ENCODE results near the gene XKR7. TPM values are rescaled to one million over a fixed set of nuclear protein-coding genes. Genes with fewer than 3 reads are reported as not detected.
"Not testable (repeated sequence)": the region's sequence is repeated elsewhere in the genome, so short reads cannot be mapped to it uniquely, and the experiment has no call there.

Gene XKR7
- total RNA-seq, 1 experiment from 2014 or later: not detected

DNA sequence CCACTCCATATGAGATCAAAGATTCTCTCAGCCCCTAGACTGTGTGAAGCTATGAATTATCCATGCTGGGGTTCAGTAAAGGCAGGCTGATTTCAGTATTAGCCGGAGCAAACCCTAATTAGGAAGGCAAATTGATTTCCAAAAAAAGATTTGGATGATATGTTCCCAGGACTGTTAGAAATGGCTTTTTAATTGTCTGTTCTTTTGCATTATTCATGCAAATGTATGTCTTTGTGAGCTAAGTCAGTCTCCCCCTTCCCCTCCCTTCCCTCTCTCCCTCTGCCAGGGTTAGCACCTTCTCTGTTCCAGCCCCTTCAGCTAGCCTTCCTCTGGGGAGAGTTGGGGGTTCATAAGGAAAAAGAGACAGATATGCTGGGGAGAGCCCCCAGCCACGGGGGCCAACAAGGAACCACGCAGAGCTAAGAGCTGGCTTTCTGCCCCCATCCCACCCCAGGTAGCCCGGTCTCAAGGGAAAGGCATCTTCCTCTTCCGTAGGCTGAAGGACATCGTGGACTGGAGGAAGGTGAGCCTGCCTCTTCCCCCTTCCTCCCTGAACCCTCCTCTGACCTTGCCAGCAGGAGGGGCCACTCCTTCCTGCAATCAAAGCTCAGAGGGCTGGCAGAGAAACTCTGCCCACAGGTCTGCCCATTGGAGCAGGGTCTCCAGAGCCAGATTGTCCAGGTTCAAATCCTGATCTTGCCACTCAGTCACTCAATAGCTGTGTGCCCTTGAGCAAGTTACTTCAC, 48.4 kb upstream of the XKR7 start:
- no peak for TF ChIP-seq CTCF (conservative IDR thresholded peaks at IDR 0.05; ENCODE audit: low read depth, low read length)
- TF ChIP-seq EZH2phosphoT487 (IDR thresholded peaks at IDR 0.05; ENCODE audit: borderline replicate concordance, low read length): no peak
- no peak for TF ChIP-seq EZH2 (IDR thresholded peaks at IDR 0.05; ENCODE audit: low read length, unreplicated experiment)
- POLR2A ChIA-PET (ENCODE audit: unreplicated experiment): no interaction called here
- H4K20me1 ChIP-seq (ENCODE audit: low read length): no peaks in the 10 kb centered on the region
- no peaks in the 10 kb centered on the region for H3K9me3 ChIP-seq (ENCODE audit: low read length)
- H3K4me2 ChIP-seq (ENCODE audit: low read length): no peak overlapping the region
- peaks cover 20% of the 10 kb centered on the region for H3K27me3 ChIP-seq (ENCODE audit: low read length)
- no peak overlapping the region for H3K9ac ChIP-seq (ENCODE audit: low read length)
- H3K27ac ChIP-seq (ENCODE audit: low read length): no peak overlapping the region
- ATAC-seq (no peak), DNase-seq (no peak)
- no TSS peak for BruUV-seq (replicated peaks)
- intact Hi-C loops (cut with micrococcal nuclease): no loop called here
- H3K9me2 ChIP-seq (replicated peaks; ENCODE audit: low read length): no peaks in the 10 kb centered on the region
- no peaks in the 10 kb centered on the region for H3K36me3 ChIP-seq (ENCODE audit: low read depth, low read length)
- CTCF ChIA-PET: no interaction called here
- H3F3A ChIP-seq (ENCODE audit: low read length, unreplicated experiment): no peaks in the 10 kb centered on the region
- H3K4me1 ChIP-seq (ENCODE audit: insufficient read depth, low read length): no peaks in the 10 kb centered on the region
- H2AFZ ChIP-seq (ENCODE audit: low read length): no peak overlapping the region
- no peaks in the 10 kb centered on the region for H3K79me2 ChIP-seq (ENCODE audit: low read length)
- no peak overlapping the region for H3K4me3 ChIP-seq (ENCODE audit: low read length)

GRCh38 chr20:31920275-31920855, 47.6 kb upstream of the XKR7 start:
- H3K9ac ChIP-seq (ENCODE audit: low read length): no peak overlapping the region
- ChIA-PET POLR2A (ENCODE audit: unreplicated experiment) (no interaction called here), CTCF (interaction anchor here (0.6 kb wide), 1 partner anchor 32 kb away, joined by 3 read pairs; the partner anchor contains the start of gene PDRG1)

GRCh38 chr20:31921480-31921879, 46.5 kb upstream of the XKR7 start:
- H3K27ac ChIP-seq (ENCODE audit: low read length); H4K20me1 ChIP-seq (ENCODE audit: low read length); CTCF ChIA-PET; H3K9me2 ChIP-seq (replicated peaks; ENCODE audit: low read length); H3K79me2 ChIP-seq (ENCODE audit: low read length); H3F3A ChIP-seq (ENCODE audit: low read length, unreplicated experiment); intact Hi-C loops (cut with micrococcal nuclease); H3K4me3 ChIP-seq (ENCODE audit: low read length); H2AFZ ChIP-seq (ENCODE audit: low read length); POLR2A ChIA-PET (ENCODE audit: unreplicated experiment); H3K4me1 ChIP-seq (ENCODE audit: insufficient read depth, low read length); BruUV-seq (replicated peaks); ATAC-seq; H3K9me3 ChIP-seq (ENCODE audit: low read length); DNase-seq; H3K4me2 ChIP-seq (ENCODE audit: low read length); H3K36me3 ChIP-seq (ENCODE audit: low read depth, low read length); H3K9ac ChIP-seq (ENCODE audit: low read length): not testable (repeated sequence)
- H3K27me3 ChIP-seq (ENCODE audit: low read length): peaks cover 29% of the 10 kb centered on the region

More at GRCh38 chr20:31920275-31920855, 47.6 kb upstream of the XKR7 start:
- no peak overlapping the region for H3K4me3 ChIP-seq (ENCODE audit: low read length)
- H3K27ac ChIP-seq (ENCODE audit: low read length): no peak overlapping the region
- H3K4me1 ChIP-seq (ENCODE audit: insufficient read depth, low read length): no peaks in the 10 kb centered on the region
- no peaks in the 10 kb centered on the region for H4K20me1 ChIP-seq (ENCODE audit: low read length)
- H3K9me3 ChIP-seq (ENCODE audit: low read length): no peaks in the 10 kb centered on the region
- peaks cover 20% of the 10 kb centered on the region for H3K27me3 ChIP-seq (ENCODE audit: low read length)
- ATAC-seq: no peak
- H3F3A ChIP-seq (ENCODE audit: low read length, unreplicated experiment): no peaks in the 10 kb centered on the region
- no peak overlapping the region for H3K4me2 ChIP-seq (ENCODE audit: low read length)
- no peak for TF ChIP-seq CTCF (conservative IDR thresholded peaks at IDR 0.05; ENCODE audit: low read depth, low read length)
- TF ChIP-seq EZH2phosphoT487 (IDR thresholded peaks at IDR 0.05; ENCODE audit: borderline replicate concordance, low read length): no peak
- TF ChIP-seq EZH2 (IDR thresholded peaks at IDR 0.05; ENCODE audit: low read length, unreplicated experiment): no peak
- H3K79me2 ChIP-seq (ENCODE audit: low read length): no peaks in the 10 kb centered on the region
- no peaks in the 10 kb centered on the region for H3K9me2 ChIP-seq (replicated peaks; ENCODE audit: low read length)
- BruUV-seq (replicated peaks): no TSS peak
- no peak overlapping the region for H2AFZ ChIP-seq (ENCODE audit: low read length)
- intact Hi-C loops (cut with micrococcal nuclease): no loop called here
- no peak for DNase-seq
- H3K36me3 ChIP-seq (ENCODE audit: low read depth, low read length): no peaks in the 10 kb centered on the region

All from PC-3 (cell line).